ENCODE results near the gene PTGDR2.

The PTGDR2 gene

GRCh38 chr11:60872961-60873524 lies 17.3 kb upstream of the PTGDR2 start:
- Histone ChIP-seq H3K9me3 (ENCODE audit: insufficient read depth, low read depth, low read length) (no peaks in the 10 kb centered on the region), H3K4me3 (ENCODE audit: low read length) (no peak overlapping the region), H3K27ac (ENCODE audit: low read depth, low read length) (no peak overlapping the region), H3K27me3 (ENCODE audit: insufficient read depth, low read length) (no peaks in the 10 kb centered on the region), H3K4me1 (ENCODE audit: insufficient read depth, low read length) (0 out of 2 replicates have a peak, but pooled peaks cover 5% of the 10 kb centered on the region), H3K36me3 (ENCODE audit: insufficient read depth, low read length) (no peaks in the 10 kb centered on the region), H3K9ac (ENCODE audit: low read depth, low read length) (no peak overlapping the region)
- 52% methylated on average over 16 of the region's 16 CpGs for WGBS

DNA sequence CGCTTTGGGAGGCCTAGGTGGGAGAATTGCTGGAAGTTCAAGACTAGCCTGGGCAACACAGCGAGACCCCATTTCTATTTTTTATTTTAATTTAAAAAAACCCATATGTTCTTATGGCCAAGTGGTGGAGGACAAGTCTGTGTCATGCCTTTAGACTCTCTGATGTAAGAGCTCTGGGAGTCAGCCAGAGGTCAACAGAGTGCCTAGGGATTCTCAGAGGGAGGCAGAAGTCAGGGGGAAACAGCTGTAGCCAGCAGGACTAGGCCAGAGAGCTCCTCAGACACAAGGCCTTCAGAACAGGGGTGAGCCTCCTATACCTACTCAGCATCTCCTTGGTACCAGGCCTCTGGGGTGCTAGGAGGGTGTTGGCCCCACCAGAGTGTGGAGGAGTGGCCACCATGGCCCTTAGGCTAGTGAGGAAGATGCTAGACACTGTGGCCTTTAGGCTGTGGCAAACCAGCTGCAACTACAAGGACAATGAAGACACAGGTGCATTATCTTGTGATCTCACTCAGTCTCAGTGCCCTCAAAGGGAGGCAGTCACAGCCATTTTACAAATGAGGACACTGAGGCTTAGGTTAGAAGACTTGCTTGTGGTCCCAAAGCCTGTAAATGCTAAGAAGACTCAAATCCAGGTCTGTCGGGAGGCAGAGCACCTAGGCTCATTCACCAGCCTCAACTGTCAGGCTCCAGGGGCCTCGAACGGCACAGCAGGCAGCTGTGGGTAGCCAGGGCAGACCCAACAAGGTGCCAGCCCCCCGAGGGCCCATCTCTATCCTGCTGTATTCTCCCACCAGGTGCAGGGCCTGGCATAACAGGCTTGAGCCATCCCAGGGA lies 16.6 kb upstream of the PTGDR2 start:
- Histone ChIP-seq H3K27me3 (ENCODE audit: insufficient read depth, low read length) (no peaks in the 10 kb centered on the region), H3K27ac (ENCODE audit: low read depth, low read length) (no peak overlapping the region), H3K36me3 (ENCODE audit: insufficient read depth, low read length) (no peaks in the 10 kb centered on the region), H3K4me1 (ENCODE audit: insufficient read depth, low read length) (0 out of 2 replicates have a peak, but pooled peaks cover 5% of the 10 kb centered on the region), H3K4me3 (ENCODE audit: low read length) (no peak overlapping the region), H3K9ac (ENCODE audit: low read depth, low read length) (no peak overlapping the region), H3K9me3 (ENCODE audit: insufficient read depth, low read depth, low read length) (no peaks in the 10 kb centered on the region)
- WGBS, result 94% methylated on average over 5 of the region's 6 CpGs

DNA sequence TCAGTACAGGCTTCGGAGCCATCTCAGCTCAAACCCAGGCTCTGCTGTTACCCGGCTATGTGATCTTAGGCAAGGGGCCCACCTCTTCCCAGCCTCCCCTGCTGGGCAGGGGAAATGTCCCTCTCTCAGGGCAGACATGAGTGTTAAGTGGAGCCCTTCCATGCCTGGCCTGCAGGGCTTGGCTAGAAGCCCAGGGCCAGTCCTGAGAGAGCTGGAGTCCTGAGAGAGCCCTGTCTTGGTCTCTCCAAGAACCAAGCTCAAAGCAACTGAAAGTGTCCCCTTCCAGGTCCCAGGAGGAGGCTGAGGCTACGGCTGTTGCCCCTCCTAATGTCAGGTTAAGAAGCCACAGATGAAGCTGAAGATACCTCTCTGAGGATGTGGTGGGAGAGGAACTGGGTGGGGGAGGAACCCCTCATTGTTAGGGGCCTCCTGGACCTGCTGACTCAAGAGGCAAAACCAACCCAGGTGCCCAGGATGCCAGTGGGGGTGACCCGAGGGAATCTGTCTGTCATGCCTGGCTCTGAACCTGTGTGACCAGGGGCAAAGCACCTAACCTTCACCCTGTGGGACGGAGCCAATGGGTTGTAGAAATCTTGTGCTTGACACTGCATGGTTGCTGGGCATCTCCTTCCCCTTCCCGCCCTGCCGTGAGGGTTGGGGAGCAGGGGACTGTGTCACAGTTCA lies 15.8 kb upstream of the PTGDR2 start:
- Histone ChIP-seq H3K36me3 (ENCODE audit: insufficient read depth, low read length) (no peaks in the 10 kb centered on the region), H3K27me3 (ENCODE audit: insufficient read depth, low read length) (no peaks in the 10 kb centered on the region), H3K4me1 (ENCODE audit: insufficient read depth, low read length) (0 out of 2 replicates have a peak, but pooled peaks cover 5% of the 10 kb centered on the region), H3K27ac (ENCODE audit: low read depth, low read length) (no peak overlapping the region), H3K4me3 (ENCODE audit: low read length) (no peak overlapping the region), H3K9ac (ENCODE audit: low read depth, low read length) (no peak overlapping the region), H3K9me3 (ENCODE audit: insufficient read depth, low read depth, low read length) (no peaks in the 10 kb centered on the region)
- 88% methylated on average over 7 of the region's 7 CpGs for whole genome bisulfite sequencing

- WGBS, result 92% methylated on average over 13 of the region's 13 CpGs
- H3K4me3 ChIP-seq (ENCODE audit: low read length), result no peak overlapping the region
- 0 out of 2 replicates have a peak, but pooled peaks cover 5% of the 10 kb centered on the region for H3K4me1 ChIP-seq (ENCODE audit: insufficient read depth, low read length)
- no peak overlapping the region for H3K9ac ChIP-seq (ENCODE audit: low read depth, low read length)
- H3K27me3 ChIP-seq (ENCODE audit: insufficient read depth, low read length), result no peaks in the 10 kb centered on the region
- H3K36me3 ChIP-seq (ENCODE audit: insufficient read depth, low read length), result no peaks in the 10 kb centered on the region
- no peak overlapping the region for H3K27ac ChIP-seq (ENCODE audit: low read depth, low read length)
- H3K9me3 ChIP-seq (ENCODE audit: insufficient read depth, low read depth, low read length), result no peaks in the 10 kb centered on the region
Observed at GRCh38 chr11:60870733-60871377, 15.1 kb upstream of the PTGDR2 start.

DNA sequence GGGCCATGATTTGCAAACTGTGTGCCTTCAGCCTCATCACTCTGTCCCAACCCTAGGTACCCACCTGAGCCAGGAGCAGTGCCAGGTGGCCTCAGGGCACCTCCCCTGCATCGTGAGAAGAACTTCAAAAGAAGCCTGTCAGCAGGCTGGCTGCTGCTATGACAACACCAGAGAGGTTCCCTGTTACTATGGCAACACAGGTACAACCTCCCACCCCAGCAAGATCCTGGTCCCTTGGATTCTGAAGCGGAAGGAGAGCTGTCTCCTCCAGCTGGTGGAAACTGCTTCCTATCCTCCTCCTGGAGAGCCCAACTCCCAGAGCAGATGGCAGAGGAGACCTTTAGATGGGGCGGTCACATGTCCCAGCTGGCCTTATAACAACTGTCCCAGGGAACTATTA lies 14.5 kb upstream of the PTGDR2 start:
- H3K9ac ChIP-seq (ENCODE audit: low read depth, low read length), result no peak overlapping the region
- H3K4me1 ChIP-seq (ENCODE audit: insufficient read depth, low read length), result 0 out of 2 replicates have a peak, but pooled peaks cover 5% of the 10 kb centered on the region
- no peaks in the 10 kb centered on the region for H3K9me3 ChIP-seq (ENCODE audit: insufficient read depth, low read depth, low read length)
- no peaks in the 10 kb centered on the region for H3K36me3 ChIP-seq (ENCODE audit: insufficient read depth, low read length)
- H3K27ac ChIP-seq (ENCODE audit: low read depth, low read length), result no peak overlapping the region
- no peaks in the 10 kb centered on the region for H3K27me3 ChIP-seq (ENCODE audit: insufficient read depth, low read length)
- H3K4me3 ChIP-seq (ENCODE audit: low read length), result no peak overlapping the region
- WGBS, result 66% methylated on average over 3 of the region's 3 CpGs

DNA sequence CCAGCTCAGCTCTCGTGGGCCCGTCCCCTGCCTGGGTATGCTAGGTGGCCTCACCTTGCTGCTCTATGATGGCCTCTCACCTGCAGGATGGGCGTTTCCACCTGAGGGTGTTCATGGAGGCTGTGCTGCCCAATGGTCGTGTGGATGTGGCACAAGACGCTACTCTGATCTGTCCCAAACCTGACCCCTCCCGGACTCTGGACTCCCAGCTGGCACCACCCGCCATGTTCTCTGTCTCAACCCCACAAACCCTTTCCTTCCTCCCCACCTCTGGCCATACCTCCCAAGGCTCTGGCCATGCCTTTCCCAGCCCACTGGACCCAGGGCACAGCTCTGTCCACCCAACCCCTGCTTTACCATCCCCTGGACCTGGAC lies 13.7 kb upstream of the PTGDR2 start:
- no peaks in the 10 kb centered on the region for H3K36me3 ChIP-seq (ENCODE audit: insufficient read depth, low read length)
- H3K27me3 ChIP-seq (ENCODE audit: insufficient read depth, low read length), result no peaks in the 10 kb centered on the region
- WGBS, result 95% methylated on average over 7 of the region's 7 CpGs
- no peaks in the 10 kb centered on the region for H3K9me3 ChIP-seq (ENCODE audit: insufficient read depth, low read depth, low read length)
- no peak overlapping the region for H3K27ac ChIP-seq (ENCODE audit: low read depth, low read length)
- H3K4me3 ChIP-seq (ENCODE audit: low read length), result no peak overlapping the region
- H3K9ac ChIP-seq (ENCODE audit: low read depth, low read length), result no peak overlapping the region
- 0 out of 2 replicates have a peak, but pooled peaks cover 5% of the 10 kb centered on the region for H3K4me1 ChIP-seq (ENCODE audit: insufficient read depth, low read length)

GRCh38 chr11:60868682-60869450 lies 13.1 kb upstream of the PTGDR2 start:
- whole genome bisulfite sequencing, result 87% methylated on average over 9 of the region's 10 CpGs
- Histone ChIP-seq H3K9ac (ENCODE audit: low read depth, low read length) (no peak overlapping the region), H3K4me1 (ENCODE audit: insufficient read depth, low read length) (0 out of 2 replicates have a peak, but pooled peaks cover 5% of the 10 kb centered on the region), H3K27me3 (ENCODE audit: insufficient read depth, low read length) (no peaks in the 10 kb centered on the region), H3K27ac (ENCODE audit: low read depth, low read length) (no peak overlapping the region), H3K36me3 (ENCODE audit: insufficient read depth, low read length) (no peaks in the 10 kb centered on the region), H3K9me3 (ENCODE audit: insufficient read depth, low read depth, low read length) (no peaks in the 10 kb centered on the region), H3K4me3 (ENCODE audit: low read length) (no peak overlapping the region)

GRCh38 chr11:60867871-60868681 lies 12.3 kb upstream of the PTGDR2 start:
- WGBS, result 94% methylated on average over 10 of the region's 10 CpGs
- Histone ChIP-seq H3K27ac (ENCODE audit: low read depth, low read length) (no peak overlapping the region), H3K36me3 (ENCODE audit: insufficient read depth, low read length) (no peaks in the 10 kb centered on the region)

DNA sequence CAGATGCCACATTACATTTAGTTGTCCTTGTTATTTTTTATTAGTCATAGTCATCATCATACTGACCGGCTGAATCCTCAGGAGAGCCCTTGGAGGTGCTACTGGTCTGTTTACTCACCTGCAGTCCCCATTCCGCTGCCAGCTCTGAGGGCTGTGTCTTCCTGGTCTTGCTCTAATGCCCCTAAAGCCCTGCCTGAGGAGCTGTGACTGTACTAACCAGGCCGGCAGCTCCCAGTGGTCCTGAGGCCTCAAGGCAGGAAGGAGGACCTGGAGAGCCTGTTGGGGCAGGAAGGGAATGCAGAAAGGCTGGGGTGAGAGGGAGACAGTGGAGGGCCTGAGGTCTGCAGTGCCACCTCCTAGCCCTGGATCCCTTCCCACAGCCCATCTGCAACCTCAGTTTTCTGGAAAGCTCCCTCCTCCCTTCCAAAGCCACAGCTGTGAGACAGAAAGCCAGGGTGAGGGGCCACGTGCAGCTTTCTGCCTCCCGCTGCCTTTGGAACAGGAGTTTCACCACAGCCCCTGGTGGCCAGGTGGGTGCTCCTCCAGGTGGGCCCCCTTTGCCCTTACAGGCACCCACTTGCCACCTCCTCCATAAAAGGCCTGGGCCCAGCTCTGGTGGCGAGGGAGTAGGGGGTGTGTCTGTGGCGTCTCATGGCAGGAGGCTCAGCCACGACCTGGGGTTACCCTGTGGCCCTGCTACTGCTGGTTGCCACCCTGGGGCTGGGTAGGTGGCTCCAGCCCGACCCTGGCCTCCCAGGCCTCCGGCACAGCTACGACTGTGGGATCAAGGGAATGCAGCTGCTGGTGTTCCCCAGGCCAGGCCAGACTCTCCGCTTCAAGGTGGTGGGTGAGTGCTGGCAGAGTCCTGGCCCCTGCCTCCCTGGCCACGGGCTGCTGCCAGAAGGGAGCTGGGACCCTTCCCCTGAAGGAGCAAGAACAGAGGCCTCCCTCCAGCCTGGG lies 11.4 kb upstream of the PTGDR2 start, which contains the start of gene ZP1:
TSS of gene ZP1 (plus strand) at position 632 of the 960 bp plus-strand sequence. CDS start at position 652, 20 bp downstream.
- H3K36me3 ChIP-seq (ENCODE audit: insufficient read depth, low read length), result no peaks in the 10 kb centered on the region
- no peaks in the 10 kb centered on the region for H3K9me3 ChIP-seq (ENCODE audit: insufficient read depth, low read depth, low read length)
- no peak within 1 kb of the TSS for H3K4me3 ChIP-seq (ENCODE audit: low read length)
- WGBS, result 84% methylated on average over 13 of the region's 13 CpGs
- no peak within 1 kb of the TSS for H3K27ac ChIP-seq (ENCODE audit: low read depth, low read length)
- no peak within 1 kb of the TSS for H3K9ac ChIP-seq (ENCODE audit: low read depth, low read length)
- no peaks in the 10 kb centered on the region for H3K27me3 ChIP-seq (ENCODE audit: insufficient read depth, low read length)
- no peaks in the 10 kb centered on the region for H3K4me1 ChIP-seq (ENCODE audit: insufficient read depth, low read length)

More at GRCh38 chr11:60867871-60868681, 12.3 kb upstream of the PTGDR2 start:
- Histone ChIP-seq H3K4me1 (ENCODE audit: insufficient read depth, low read length) (no peaks in the 10 kb centered on the region), H3K27me3 (ENCODE audit: insufficient read depth, low read length) (no peaks in the 10 kb centered on the region), H3K9ac (ENCODE audit: low read depth, low read length) (no peak overlapping the region), H3K9me3 (ENCODE audit: insufficient read depth, low read depth, low read length) (no peaks in the 10 kb centered on the region), H3K4me3 (ENCODE audit: low read length) (no peak overlapping the region)

All from HUES64 (cell line).